Left kidney (tissue), 2 donors: ENCODE results near the gene POPDC3. TPM values are rescaled to one million over a fixed set of nuclear protein-coding genes. Genes with fewer than 3 reads are reported as not detected.

Experiments used
- DNase-seq: peaks from one replicate; pipeline ENCODE4 v3.0.0-alpha.2; 2013
- polyA plus RNA-seq: library from polyadenylated mRNA; unstranded; fragments of 120-200 nt; gene quantifications from one replicate; pipeline ENCODE4 v1.2.1, GENCODE V29; 2013; ENCODE audit not compliant: insufficient read length

The POPDC3 gene
- polyA plus RNA-seq, 1 donor = 0.27 TPM

DNA sequence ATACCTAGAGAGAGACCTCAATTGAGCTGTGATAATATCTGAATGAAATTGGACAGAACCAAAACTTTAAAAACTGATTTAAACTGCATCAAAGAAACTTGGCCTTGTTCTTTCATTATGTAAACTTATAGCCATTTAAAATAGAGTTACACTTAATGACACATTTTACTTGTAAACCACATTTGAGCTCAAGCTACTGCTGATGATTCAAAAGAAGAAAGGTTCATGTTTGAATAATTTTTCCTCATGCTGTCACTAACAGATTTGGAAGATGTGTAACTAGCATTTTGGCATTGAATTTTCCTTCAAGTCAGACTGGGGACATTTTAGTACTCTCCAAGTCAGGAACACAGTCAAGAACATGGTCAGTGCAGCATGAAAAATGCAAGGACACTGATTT is 26.9 kb downstream of the POPDC3 start:
- DNase-seq = no peak

DNA sequence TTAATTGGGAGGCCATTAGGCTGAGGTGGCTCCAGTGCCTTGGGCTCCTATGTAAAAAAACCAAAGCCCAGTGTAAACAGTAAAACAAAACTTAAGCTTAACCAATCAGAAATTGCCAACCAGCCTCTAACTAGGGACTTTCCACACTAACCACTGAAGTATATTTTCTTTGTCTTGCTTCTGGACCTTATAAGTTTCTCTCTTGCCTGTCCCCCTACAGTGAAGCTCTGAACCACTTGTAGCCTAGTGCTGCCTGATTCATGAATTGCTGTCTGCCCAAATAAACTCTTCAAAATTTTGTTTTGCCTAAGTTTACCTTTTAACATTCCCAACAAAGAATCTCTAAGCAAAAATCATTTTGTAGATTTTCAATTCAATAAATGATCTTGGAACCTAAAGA is 28.2 kb downstream of the POPDC3 start:
- DNase-seq = no peak

DNA sequence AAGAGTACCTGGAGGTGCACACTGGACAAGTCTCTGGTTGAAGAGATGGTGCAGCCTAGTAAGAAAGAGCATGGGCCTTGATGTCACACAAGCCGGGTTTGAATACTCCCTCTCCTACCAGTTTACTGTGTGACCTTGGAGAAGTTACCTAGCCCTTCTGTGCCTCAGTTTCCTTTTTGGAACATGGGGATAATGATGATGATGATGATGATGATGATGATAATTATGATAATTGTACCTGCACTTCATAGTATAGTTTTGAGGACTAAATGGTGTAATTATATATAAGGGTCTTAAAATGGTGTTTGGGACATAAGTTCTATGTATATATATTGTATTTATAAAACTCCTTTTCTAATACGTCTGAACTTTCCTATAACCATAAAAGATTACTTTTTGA is 41.7 kb downstream of the POPDC3 start:
- DNase-seq = no peak

DNA sequence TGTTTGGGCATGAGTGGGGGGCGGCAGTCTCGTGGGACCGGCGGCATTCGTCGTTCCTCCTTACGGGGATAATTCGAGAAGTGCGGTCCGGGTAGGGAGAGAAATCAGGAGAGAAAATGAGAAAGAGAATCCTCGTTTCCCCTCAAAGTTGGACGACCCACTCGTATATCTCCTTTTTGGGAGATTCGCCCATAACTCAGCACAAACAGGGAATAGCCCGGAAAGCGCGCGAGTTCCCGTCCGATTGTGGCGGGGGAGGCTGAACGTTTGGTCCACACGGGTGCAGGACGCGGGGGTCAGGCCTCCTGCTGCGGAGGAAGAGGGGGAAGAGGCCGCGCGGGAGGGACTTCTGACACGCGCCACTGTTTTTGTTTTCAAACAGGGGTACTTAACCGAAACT is 42.4 kb downstream of the POPDC3 start:
- DNase-seq = no peak

DNA sequence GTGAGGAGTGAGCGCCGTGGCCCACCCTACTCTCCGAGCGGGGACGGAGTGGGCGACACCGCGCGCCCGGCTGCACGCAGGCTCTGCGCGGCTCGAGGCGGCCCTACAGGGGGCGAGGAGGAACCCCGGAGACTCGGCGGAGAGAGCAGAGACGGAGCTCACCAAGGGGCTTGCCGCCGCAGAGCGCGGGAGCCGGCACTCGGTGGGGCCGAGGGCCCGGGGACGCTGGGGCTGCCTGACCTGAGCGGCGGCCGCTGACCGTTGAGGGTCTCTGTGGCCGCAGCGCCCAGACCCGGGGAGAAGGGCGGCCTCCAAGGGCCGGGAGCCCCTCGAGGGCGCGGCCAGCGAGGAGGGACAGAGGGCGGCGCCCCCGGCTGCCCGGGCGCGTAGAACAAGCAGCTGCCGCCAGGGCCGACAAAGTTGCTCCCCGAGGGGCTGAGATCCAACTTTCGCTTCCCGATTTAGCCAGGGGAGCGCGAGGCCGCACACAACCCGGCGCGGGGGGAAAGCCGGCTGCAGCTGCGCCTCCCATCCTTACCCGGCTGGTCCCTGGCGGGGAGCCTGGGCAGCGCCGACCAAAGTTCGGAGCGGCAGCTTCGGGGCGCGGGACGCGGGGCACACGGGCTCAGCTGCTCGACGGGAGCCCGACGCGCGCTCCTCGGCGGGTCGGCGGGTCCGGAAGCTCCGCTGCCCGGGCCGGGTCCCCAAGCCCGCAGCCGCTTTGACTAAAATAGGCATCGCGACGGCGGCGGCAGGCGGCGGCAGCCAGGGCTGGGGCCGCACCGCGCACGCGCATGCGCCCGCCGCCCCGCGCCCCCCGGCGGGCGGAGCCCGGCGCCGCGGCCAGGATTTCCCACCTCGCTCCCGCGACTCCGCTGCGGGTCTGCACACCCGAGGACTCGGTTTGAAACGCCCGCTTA is 43.1 kb downstream of the POPDC3 start:
- DNase-seq = peak; percentile 27

DNA sequence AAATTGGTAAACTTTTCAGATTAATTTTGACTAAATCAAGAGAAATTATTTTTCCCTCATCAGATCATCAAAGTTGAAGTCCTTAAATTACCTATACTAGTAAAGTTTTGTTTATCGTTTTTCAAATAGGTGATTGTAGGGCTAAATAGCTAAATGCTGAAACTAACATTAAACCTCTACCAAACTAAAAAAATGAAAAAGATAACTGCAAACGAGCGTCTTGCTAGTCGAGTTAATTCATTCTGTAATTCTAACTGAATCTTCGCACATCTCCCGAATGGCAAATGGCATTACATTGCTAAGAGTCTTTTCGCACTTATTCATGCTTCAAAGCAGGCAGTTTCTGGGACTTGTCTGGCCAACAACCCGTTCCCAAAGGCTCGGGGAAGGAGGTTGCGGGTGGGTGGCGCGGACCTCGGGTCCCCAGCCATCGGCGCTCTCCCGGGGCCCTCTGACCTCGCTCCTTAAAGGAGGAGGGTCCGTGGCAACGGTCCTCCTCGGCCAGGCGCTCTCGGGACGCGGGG is 43.8 kb downstream of the POPDC3 start:
- peak; percentile 7 for DNase-seq

DNA sequence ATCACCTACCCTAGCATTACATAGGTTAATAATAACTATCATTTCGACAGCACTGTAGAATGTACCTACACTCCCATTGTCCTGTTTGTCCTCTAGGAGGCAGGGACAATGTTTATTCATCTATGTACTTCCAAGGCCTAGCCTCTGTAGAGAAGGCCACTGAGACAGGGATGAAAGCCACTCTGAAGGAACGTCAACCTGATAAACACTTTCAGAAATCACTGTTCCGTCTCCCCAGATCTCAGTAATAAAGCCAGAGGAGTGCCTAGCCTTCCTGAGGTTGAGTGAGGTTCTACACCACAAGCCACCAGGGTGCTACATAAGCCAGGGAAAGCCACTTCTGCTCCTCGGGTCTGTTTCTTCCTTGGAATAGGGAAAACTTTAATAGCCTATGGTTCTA is 44.8 kb downstream of the POPDC3 start:
- no peak for DNase-seq

DNA sequence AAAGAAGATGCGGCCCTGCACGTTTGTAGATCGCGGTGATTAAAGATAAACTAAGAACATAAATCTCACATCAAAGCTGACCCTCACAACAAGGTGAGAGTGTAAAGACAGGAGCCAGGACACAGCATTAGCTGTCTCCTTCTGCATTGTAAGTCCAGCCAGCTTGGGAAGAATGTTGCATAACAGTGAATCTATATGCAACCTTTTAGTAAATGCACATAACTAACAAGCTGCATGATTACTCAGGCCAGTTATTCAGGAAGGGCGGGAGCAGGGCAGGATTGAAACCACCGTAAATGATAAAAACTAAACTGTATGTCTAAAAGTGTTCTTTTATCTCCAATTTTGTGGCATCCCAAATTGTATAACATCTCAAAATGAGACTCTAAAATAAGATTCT is 57.1 kb downstream of the POPDC3 start:
- DNase-seq = no peak

DNA sequence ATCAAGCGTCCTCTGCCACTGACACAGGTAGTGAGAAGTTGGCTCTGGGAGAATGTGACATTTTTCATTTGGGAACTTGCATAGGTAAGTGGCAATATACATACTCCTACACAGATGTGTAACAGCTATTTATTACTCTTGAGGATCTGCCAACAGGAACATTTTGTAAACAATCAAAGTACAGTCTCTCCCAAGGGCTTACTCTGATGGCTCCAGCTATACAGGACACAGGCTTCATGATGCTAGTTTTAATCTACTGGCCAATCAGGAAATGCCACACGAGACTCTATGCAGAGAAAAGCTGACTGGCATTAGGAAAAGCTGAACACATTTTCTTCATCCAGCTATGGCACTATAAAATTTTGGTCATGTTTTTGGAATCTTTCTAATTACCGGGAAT is 57.8 kb downstream of the POPDC3 start:
- no peak for DNase-seq

DNA sequence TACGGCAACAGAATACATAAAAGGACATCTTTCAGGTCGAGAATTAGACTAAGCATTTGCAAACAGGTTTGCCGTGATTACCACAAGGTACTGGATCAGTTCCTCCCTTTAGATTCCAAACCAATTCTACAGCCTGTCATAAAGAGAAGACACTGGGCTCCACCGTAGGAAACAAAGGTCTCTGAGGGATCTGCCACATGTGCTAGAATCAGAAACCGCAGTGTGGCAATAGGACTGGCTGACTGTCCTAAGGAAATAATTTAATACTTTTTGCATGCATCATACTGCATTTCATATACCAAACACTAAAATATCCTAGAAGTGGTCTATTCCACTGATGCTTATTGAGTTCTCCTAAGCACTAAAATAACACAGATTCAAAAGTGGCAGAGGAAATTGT is 59.2 kb downstream of the POPDC3 start:
- DNase-seq = no peak

DNA sequence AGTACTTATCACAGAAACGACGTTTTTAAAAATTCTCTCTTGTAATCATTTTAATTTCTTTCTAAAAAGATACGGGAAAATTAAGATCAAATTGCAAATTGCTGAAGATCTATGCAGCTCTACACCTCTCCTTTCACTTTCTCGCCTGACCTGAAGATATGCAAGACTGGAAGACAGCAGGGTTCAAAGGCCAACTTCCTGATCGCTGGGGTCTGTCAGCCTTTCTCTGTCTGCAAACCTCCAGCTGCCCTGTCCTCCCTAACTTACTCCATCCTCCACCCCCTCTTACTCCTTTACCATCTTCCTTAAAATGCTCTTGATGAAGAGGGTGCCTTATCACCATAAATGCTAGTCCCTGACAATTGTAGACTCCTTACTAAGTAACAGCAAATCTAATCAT is 63.7 kb downstream of the POPDC3 start:
- DNase-seq = no peak

DNA sequence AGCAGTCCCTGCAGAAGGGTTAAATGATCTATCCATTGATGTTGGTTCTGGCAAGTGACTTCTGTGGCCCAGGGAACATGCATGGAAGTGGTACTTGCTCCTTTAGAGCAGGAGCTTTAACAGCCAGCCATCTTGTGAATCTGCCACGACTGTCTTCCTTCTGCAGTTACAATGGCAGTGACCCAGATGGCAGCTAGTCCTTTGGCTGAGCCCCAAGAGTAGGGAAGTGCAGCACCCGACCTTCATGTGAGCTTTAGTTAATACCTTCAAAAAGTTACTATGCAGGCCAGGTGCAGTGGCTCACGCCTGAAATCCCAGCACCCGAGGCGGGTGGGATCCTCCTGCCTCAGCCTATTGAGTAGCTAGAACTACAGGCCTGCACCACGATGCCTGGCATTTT is 66.4 kb downstream of the POPDC3 start:
- DNase-seq = no peak

DNA sequence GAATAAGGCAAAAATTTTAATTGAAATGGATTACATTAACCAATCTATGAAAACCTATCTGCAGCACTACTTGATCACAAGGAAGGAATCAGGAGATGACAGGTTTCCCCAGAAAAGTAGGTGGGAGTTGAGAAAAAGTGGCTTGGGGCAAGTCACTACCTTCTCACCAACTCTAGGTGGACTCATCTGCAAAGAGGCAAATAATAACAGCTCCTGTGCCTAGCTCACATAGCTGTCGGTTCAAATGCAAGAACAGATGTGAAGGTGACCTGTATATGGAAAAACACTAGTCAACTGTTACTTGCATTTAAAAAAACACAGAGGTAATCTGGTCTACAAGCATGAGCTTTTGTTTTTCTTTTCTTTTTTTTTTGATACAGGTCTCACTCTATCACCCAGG is 67.2 kb downstream of the POPDC3 start:
- DNase-seq = no peak

DNA sequence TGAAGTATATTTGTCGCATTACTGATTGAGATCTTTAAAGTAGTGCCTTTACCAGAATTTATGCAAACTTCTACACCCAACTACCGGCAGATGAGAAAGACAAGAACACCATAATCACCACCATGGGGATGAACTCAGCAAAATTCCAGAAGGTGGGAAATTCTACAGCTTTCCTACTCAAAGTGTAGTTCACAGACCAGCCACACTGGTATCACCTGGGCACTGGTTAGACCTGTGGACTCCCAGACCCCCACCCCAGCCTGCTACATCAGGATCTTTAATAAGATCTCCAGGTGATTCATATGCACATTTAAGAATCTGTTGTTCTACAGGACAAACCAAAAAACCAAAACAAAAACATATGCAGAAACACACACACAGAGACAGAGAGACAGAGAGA is 67.9 kb downstream of the POPDC3 start:
- no peak for DNase-seq

DNA sequence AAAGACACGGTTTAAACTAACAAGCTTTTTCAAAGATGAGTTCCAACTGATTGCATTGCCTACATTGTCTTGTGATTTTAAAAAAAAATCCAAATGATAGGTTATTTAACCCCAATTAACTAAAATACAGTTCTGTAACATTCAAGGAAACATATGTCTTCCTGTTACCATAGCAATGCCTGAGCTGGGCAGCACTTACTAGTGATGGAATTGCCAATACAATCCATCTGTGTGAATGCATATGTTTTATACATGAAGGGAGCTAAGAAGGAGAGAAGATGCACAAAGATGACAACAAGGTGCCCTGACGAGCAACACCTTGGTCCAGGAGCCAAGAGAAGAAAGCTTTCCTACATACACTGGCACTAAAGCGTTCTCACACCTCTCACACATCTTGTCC is 68.7 kb downstream of the POPDC3 start:
- DNase-seq = no peak

DNA sequence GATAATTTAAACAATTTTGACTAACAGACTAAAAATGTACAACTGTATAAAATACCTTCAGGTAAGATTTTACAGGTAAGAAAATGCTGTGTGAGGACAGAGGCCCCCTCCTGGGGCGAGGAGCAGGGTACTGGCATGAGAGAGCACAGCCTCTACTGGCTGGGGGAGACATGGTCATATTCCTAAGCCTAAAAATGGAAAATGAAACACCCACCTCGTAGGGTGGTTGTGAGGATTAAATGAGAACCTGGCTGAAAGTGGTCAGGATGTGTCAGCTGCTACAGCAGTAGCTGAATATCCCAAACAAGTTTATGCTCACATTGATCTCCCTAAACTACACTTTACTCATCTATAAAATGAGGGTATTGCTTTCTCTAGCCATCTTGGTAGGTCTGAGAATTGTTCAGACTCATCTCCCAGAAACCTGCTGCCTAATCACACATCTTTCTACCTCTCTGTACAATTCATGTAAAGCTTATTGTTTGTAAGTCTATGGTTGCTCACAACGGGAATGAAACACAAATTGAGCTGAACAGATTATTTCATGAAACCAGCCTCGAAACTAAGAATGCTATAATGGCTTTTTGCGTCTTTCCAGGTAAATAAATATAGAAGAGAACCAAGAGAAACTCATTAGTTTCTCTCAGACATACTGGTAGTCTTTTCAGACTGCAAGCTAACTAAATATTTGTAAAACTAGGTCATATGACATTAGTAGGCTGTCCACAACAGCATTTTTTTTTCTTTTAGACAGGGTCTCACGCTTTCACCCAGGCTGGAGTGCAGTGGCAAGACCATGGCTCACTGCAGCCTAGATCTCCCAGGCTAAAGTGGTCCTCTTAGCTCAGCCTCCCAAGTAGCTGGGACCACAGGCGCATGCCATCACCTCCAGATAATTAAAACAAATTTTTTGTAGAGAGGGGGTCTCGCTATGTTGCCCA is 69.6 kb downstream of the POPDC3 start:
- DNase-seq = no peak

DNA sequence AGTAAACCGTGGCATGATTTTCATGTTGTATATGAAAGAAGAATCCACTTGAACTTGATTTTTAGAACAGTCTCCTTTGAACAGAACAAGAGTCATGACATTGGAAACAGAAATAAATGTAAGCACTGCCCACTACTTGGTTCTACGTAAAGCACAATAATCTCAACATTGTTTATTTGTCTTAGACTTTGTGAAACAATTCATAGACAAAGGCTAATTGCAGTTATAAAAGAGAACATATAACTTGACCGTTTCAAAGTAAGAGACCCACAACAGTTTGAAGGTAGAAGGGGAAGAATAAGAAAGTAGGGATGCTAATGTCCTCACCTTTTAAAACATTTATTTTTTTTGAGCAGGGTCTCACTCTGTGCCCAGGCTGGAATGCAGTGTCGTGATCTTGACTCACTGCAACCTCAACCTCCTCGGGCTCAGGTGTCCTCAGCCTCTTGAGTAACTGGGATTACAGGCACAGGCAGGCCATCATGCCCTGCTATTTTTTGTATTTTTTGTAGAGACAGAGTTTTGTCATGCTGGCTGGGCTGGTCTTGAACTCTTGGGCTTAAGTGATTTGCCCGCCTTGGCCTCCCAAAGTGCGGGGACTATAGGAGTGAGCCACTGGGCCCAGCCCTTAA is 71.1 kb downstream of the POPDC3 start:
- DNase-seq = no peak

Other genes with a start within 250 kb of the POPDC3 start
- gene LIN28B, start 222.9 kb downstream of the POPDC3 start, polyA plus RNA-seq = 0.40 TPM
- 37.0 TPM for gene PREP, start 223.1 kb upstream of the POPDC3 start, polyA plus RNA-seq